SK-N-SH treated with all-trans-retinoic acid at 6 μM for 48 hours (cell line): ENCODE measurements around the gene MYH9.

Experiments used
- ATAC-seq: fragments of 200-7000 bp; cut with Tn5 transposase; 3 replicates; pipeline ENCODE4 v1.9.1; 2020; ENCODE audit warnings: mild to moderate bottlenecking, moderate library complexity
- ARNTL ChIP-seq: fragments of 450-650 bp; formaldehyde crosslinking; IDR thresholded peaks from 2 replicates; pipeline ENCODE4 v1.5.0; 2020; ENCODE audit warnings: low read depth, mild to moderate bottlenecking, moderate library complexity, borderline replicate concordance
- BACH2 ChIP-seq: fragments of 250-450 bp; sonication (Bioruptor Pico); IDR thresholded peaks from 2 replicates; pipeline ENCODE4 v1.9.0; 2021; ENCODE audit warnings: mild to moderate bottlenecking, borderline replicate concordance
- CREB5 ChIP-seq: fragments of 250-450 bp; sonication (Bioruptor Pico); IDR thresholded peaks from 2 replicates; pipeline ENCODE4 v1.5.1; 2020; ENCODE audit warnings: low read depth, mild to moderate bottlenecking, moderate library complexity
- CSDC2 ChIP-seq: fragments of 250-450 bp; sonication (Bioruptor Pico); IDR thresholded peaks from 2 replicates; pipeline ENCODE4 v1.5.0; 2020; ENCODE audit warnings: mild to moderate bottlenecking, moderate library complexity
- ESRRG ChIP-seq: fragments of 250-450 bp; sonication (Bioruptor Pico); IDR thresholded peaks from 2 replicates; pipeline ENCODE4 v1.6.1; 2021; ENCODE audit warnings: mild to moderate bottlenecking
- GLIS3 ChIP-seq: fragments of 250-450 bp; sonication (Bioruptor Pico); IDR thresholded peaks from 2 replicates; pipeline ENCODE4 v1.5.0; 2020; ENCODE audit warnings: mild to moderate bottlenecking, moderate library complexity
- ISL1 ChIP-seq: fragments of 250-450 bp; sonication (Bioruptor Pico); IDR thresholded peaks from 2 replicates; pipeline ENCODE4 v2.1.2; 2022; ENCODE audit warnings: mild to moderate bottlenecking, moderate library complexity
- OSR1 ChIP-seq: fragments of 250-450 bp; sonication (Bioruptor Pico); IDR thresholded peaks from 2 replicates; pipeline ENCODE4 v1.8.0; 2022; ENCODE audit warnings: moderate library complexity, mild to moderate bottlenecking, inconsistent platforms
- PATZ1 ChIP-seq: fragments of 250-450 bp; sonication (Bioruptor Pico); IDR thresholded peaks from 2 replicates; pipeline ENCODE4 v1.8.0; 2020; ENCODE audit warnings: mild to moderate bottlenecking, moderate library complexity, borderline replicate concordance
- POU6F1 ChIP-seq: fragments of 250-450 bp; sonication (Bioruptor Pico); IDR thresholded peaks from 2 replicates; pipeline ENCODE4 v1.8.0; 2021; ENCODE audit warnings: low read depth, mild to moderate bottlenecking, moderate library complexity, borderline replicate concordance
- PPARA ChIP-seq: fragments of 250-450 bp; sonication (Bioruptor Pico); IDR thresholded peaks from 2 replicates; pipeline ENCODE4 v1.5.0; 2020; ENCODE audit warnings: mild to moderate bottlenecking, borderline replicate concordance
- RARB ChIP-seq: fragments of 250-450 bp; sonication (Bioruptor Pico); IDR thresholded peaks from 2 replicates; pipeline ENCODE4 v1.8.0; 2021; ENCODE audit warnings: mild to moderate bottlenecking, moderate library complexity
- SNAI2 ChIP-seq: fragments of 250-450 bp; sonication (Bioruptor Pico); IDR thresholded peaks from 2 replicates; pipeline ENCODE4 v1.5.0; 2020; ENCODE audit warnings: mild to moderate bottlenecking, moderate library complexity
- TOX ChIP-seq: fragments of 250-450 bp; sonication (Bioruptor Pico); IDR thresholded peaks from 2 replicates; pipeline ENCODE4 v1.8.0; 2021; ENCODE audit warnings: mild to moderate bottlenecking, moderate library complexity, borderline replicate concordance
- TSHZ2 ChIP-seq: fragments of 250-450 bp; sonication (Bioruptor Pico); IDR thresholded peaks from 2 replicates; pipeline ENCODE4 v1.5.0; 2020; ENCODE audit warnings: mild to moderate bottlenecking, moderate library complexity
- ZC3H10 ChIP-seq: fragments of 250-450 bp; sonication (Bioruptor Pico); IDR thresholded peaks from 2 replicates; pipeline ENCODE4 v1.5.1; 2021; ENCODE audit warnings: mild to moderate bottlenecking, moderate library complexity
- ZFP3 ChIP-seq: fragments of 250-450 bp; sonication (Bioruptor Pico); IDR thresholded peaks from 2 replicates; pipeline ENCODE4 v1.5.0; 2020; ENCODE audit warnings: mild to moderate bottlenecking, moderate library complexity
- ZFP30 ChIP-seq: fragments of 450-650 bp; formaldehyde crosslinking; IDR thresholded peaks from 2 replicates; pipeline ENCODE4 v1.5.0; 2022; ENCODE audit warnings: mild to moderate bottlenecking, moderate library complexity
- ZNF565 ChIP-seq: fragments of 450-650 bp; formaldehyde crosslinking; conservative IDR thresholded peaks from 2 replicates; pipeline ENCODE4 v1.5.0; 2020; ENCODE audit warnings: low read depth, mild to moderate bottlenecking, moderate library complexity
- ZNF70 ChIP-seq: fragments of 450-650 bp; formaldehyde crosslinking; IDR thresholded peaks from 2 replicates; pipeline ENCODE4 v1.5.0; 2020; ENCODE audit warnings: mild to moderate bottlenecking, moderate library complexity
- ZNF8 ChIP-seq: fragments of 450-650 bp; formaldehyde crosslinking; IDR thresholded peaks from 2 replicates; pipeline ENCODE4 v1.5.0; 2020; ENCODE audit warnings: mild to moderate bottlenecking, moderate library complexity

Gene MYH9

GRCh38 chr22:36331306-36331911 lies 56.4 kb downstream of the MYH9 start:
- TF ChIP-seq OSR1 (CRISPR knock-in tag) (0 out of 2 replicates have a peak, but pooled peaks have one; percentile 17), ARNTL (CRISPR knock-in tag) (no peak), ZNF565 (CRISPR knock-in tag) (no peak), PPARA (CRISPR knock-in tag) (no peak), PATZ1 (CRISPR knock-in tag) (no peak), GLIS3 (CRISPR knock-in tag) (no peak), POU6F1 (CRISPR knock-in tag) (no peak), ZFP30 (no peak), TOX (peak; percentile 44; the same call in 1 of the 2 replicates), SNAI2 (CRISPR knock-in tag) (0 out of 2 replicates have a peak, but pooled peaks have one; percentile 23), TSHZ2 (CRISPR knock-in tag) (no peak), ZNF70 (no peak), ISL1 (CRISPR knock-in tag) (no peak; the same call in 1 of the 2 replicates), ZFP3 (CRISPR knock-in tag) (peak; percentile 56), RARB (no peak), BACH2 (no peak), ZC3H10 (0 out of 2 replicates have a peak, but pooled peaks have one; percentile 35), ZNF8 (CRISPR knock-in tag) (no peak), ESRRG (CRISPR knock-in tag) (no peak), CSDC2 (CRISPR knock-in tag) (peak; percentile 91), CREB5 (CRISPR knock-in tag) (no peak)
- peak; percentile 28 for ATAC-seq

GRCh38 chr22:36330655-36331305 lies 57.0 kb downstream of the MYH9 start:
- TF ChIP-seq CSDC2 (CRISPR knock-in tag) (0 out of 2 replicates have a peak, but pooled peaks have one; percentile 13), BACH2 (no peak), TSHZ2 (CRISPR knock-in tag) (no peak)
- ATAC-seq, result no peak
